ENCODE results near the gene PPFIBP1. TPM values are rescaled to one million over a fixed set of nuclear protein-coding genes. Genes with fewer than 3 reads are reported as not detected.

PPFIBP1 gene
- total and polyA plus RNA-seq, 2 of the 13 experiments (the other 11 are each of a cell fraction or from before 2014, with no cell fraction given) = 16.2 to 21.8 TPM

DNA sequence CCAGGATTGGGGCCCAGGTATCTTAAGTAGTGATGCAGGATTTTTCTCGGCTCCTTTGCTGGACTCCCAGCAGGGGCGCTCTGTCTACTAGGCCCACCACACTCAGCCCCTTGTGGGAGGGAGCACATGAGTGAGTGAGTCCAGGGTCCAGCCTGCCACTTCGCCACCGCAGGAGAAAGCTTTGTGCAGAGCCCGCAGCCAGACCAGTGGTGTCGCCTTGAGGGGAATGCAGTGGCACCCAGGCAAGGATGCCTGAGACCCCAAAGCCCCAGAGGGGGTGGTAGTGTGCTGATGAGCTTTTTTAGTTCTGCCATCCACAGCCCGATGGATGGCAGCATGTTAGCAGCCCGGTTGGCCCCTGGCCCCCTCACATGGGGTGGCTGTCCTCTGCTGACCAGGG is 181.3 kb downstream of the PPFIBP1 start (continued):
- TF ChIP-seq PCBP1 (IDR thresholded peaks at IDR 0.05; ENCODE audit: borderline replicate concordance, low read depth, low read length) = no peak
- no peak for TF ChIP-seq MBNL3 (CRISPR knock-in tag; conservative IDR thresholded peaks at IDR 0.05)
- TF ChIP-seq, protein P1, sequence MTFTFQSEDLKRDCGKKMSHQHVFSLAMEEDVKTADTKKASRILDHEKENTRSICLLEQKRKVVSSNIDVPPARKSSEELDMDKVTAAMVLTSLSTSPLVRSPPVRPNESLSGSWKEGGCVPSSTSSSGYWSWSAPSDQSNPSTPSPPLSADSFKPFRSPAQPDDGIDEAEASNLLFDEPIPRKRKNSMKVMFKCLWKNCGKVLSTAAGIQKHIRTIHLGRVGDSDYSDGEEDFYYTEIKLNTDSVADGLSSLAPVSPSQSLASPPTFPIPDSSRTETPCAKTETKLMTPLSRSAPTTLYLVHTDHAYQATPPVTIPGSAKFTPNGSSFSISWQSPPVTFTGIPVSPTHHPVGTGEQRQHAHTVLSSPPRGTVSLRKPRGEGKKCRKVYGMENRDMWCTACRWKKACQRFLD (CRISPR knock-in tag; IDR thresholded peaks at IDR 0.05; ENCODE audit: borderline replicate concordance) = no peak
- TF ChIP-seq, protein P2, sequence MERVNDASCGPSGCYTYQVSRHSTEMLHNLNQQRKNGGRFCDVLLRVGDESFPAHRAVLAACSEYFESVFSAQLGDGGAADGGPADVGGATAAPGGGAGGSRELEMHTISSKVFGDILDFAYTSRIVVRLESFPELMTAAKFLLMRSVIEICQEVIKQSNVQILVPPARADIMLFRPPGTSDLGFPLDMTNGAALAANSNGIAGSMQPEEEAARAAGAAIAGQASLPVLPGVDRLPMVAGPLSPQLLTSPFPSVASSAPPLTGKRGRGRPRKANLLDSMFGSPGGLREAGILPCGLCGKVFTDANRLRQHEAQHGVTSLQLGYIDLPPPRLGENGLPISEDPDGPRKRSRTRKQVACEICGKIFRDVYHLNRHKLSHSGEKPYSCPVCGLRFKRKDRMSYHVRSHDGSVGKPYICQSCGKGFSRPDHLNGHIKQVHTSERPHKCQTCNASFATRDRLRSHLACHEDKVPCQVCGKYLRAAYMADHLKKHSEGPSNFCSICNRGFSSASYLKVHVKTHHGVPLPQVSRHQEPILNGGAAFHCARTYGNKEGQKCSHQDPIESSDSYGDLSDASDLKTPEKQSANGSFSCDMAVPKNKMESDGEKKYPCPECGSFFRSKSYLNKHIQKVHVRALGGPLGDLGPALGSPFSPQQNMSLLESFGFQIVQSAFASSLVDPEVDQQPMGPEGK (CRISPR knock-in tag; IDR thresholded peaks at IDR 0.05) = peak; percentile 30; the same call in 1 of the 2 replicates
- TF ChIP-seq ZEB1 (IDR thresholded peaks at IDR 0.05; ENCODE audit: insufficient replicate concordance, low read depth) = no peak
- TF ChIP-seq MLLT10 (CRISPR knock-in tag; IDR thresholded peaks at IDR 0.05) = no peak
- TF ChIP-seq AKAP8 (CRISPR knock-in tag; IDR thresholded peaks at IDR 0.05) = no peak
- TF ChIP-seq, protein P3, sequence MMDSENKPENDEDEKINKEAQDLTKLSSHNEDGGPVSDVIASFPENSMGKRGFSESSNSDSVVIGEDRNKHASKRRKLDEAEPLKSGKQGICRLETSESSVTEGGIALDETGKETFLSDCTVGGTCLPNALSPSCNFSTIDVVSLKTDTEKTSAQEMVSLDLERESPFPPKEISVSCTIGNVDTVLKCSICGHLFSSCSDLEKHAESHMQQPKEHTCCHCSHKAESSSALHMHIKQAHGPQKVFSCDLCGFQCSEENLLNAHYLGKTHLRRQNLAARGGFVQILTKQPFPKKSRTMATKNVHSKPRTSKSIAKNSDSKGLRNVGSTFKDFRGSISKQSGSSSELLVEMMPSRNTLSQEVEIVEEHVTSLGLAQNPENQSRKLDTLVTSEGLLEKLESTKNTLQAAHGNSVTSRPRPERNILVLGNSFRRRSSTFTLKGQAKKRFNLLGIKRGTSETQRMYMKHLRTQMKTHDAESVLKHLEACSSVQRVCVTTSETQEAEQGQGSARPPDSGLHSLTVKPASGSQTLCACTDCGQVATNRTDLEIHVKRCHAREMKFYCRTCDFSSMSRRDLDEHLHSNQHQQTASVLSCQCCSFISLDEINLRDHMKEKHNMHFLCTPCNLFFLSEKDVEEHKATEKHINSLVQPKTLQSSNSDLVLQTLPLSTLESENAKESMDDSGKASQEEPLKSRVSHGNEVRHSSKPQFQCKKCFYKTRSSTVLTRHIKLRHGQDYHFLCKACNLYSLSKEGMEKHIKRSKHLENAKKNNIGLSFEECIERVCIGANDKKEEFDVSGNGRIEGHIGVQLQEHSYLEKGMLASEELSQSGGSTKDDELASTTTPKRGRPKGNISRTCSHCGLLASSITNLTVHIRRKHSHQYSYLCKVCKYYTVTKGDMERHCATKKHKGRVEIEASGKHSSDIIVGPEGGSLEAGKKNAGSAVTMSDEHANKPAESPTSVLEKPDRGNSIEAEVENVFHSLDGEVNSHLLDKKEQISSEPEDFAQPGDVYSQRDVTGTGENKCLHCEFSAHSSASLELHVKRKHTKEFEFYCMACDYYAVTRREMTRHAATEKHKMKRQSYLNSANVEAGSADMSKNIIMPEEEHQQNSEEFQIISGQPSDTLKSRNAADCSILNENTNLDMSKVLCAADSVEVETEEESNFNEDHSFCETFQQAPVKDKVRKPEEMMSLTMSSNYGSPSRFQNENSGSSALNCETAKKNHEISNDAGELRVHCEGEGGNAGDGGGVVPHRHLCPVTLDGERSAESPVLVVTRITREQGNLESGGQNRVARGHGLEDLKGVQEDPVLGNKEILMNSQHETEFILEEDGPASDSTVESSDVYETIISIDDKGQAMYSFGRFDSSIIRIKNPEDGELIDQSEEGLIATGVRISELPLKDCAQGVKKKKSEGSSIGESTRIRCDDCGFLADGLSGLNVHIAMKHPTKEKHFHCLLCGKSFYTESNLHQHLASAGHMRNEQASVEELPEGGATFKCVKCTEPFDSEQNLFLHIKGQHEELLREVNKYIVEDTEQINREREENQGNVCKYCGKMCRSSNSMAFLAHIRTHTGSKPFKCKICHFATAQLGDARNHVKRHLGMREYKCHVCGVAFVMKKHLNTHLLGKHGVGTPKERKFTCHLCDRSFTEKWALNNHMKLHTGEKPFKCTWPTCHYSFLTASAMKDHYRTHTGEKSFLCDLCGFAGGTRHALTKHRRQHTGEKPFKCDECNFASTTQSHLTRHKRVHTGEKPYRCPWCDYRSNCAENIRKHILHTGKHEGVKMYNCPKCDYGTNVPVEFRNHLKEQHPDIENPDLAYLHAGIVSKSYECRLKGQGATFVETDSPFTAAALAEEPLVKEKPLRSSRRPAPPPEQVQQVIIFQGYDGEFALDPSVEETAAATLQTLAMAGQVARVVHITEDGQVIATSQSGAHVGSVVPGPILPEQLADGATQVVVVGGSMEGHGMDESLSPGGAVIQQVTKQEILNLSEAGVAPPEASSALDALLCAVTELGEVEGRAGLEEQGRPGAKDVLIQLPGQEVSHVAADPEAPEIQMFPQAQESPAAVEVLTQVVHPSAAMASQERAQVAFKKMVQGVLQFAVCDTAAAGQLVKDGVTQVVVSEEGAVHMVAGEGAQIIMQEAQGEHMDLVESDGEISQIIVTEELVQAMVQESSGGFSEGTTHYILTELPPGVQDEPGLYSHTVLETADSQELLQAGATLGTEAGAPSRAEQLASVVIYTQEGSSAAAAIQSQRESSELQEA (CRISPR knock-in tag; IDR thresholded peaks at IDR 0.05; ENCODE audit: not compliant biosample characterization) = no peak
- no peak for TF ChIP-seq NCOA1 (CRISPR knock-in tag; IDR thresholded peaks at IDR 0.05)
- TF ChIP-seq, protein P4, sequence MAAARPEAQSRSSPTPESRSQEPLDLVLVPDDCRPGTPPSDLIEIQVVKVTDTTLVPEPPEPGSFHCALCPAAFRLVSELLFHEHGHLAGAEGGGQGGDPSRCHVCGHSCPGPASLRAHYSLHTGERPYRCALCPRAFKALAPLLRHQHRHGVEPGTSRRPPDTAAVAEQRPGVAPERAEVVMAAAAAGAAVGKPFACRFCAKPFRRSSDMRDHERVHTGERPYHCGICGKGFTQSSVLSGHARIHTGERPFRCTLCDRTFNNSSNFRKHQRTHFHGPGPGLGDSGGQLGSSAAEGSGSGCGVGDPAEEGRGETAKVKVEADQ (CRISPR knock-in tag; IDR thresholded peaks at IDR 0.05; ENCODE audit: borderline replicate concordance) = no peak
- TF ChIP-seq MTF1 (CRISPR knock-in tag; IDR thresholded peaks at IDR 0.05) = no peak
- TF ChIP-seq ZFP36L2 (CRISPR knock-in tag; IDR thresholded peaks at IDR 0.05) = no peak
- no peak for TF ChIP-seq GATAD1 (CRISPR knock-in tag; IDR thresholded peaks at IDR 0.05)
- TF ChIP-seq, protein P5, sequence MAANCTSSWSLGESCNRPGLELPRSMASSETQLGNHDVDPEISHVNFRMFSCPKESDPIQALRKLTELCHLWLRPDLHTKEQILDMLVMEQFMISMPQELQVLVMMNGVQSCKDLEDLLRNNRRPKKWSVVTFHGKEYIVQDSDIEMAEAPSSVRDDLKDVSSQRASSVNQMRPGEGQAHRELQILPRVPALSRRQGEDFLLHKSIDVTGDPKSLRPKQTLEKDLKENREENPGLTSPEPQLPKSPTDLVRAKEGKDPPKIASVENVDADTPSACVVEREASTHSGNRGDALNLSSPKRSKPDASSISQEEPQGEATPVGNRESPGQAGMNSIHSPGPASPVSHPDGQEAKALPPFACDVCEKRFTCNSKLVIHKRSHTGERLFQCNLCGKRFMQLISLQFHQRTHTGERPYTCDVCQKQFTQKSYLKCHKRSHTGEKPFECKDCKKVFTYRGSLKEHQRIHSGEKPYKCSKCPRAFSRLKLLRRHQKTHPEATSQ (CRISPR knock-in tag; IDR thresholded peaks at IDR 0.05; ENCODE audit: borderline replicate concordance) = no peak
- TF ChIP-seq, protein P6, sequence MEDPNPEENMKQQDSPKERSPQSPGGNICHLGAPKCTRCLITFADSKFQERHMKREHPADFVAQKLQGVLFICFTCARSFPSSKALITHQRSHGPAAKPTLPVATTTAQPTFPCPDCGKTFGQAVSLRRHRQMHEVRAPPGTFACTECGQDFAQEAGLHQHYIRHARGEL (CRISPR knock-in tag; IDR thresholded peaks at IDR 0.05) = no peak
- no peak for TF ChIP-seq JUN (CRISPR knock-in tag; IDR thresholded peaks at IDR 0.05)
- no peak for TF ChIP-seq ELF3 (CRISPR knock-in tag; IDR thresholded peaks at IDR 0.05)
